Keratinocyte (primary cell): ENCODE results near the gene MAEA. TPM values are rescaled to one million over a fixed set of nuclear protein-coding genes. Genes with fewer than 3 reads are reported as not detected.

Experiments used
- DNase-seq: peaks from one replicate; pipeline ENCODE4 v3.0.0-alpha.2; 2011; ENCODE audit warnings: low read depth, missing footprints, low spot score
- FAIRE-seq: peaks from 2 replicates; lab custom pipeline; 2011; peaks lifted over from hg19 to GRCh38; lab: Jason Lieb, UNC
- H2AFZ ChIP-seq: 2 replicates; pipeline ENCODE4 v1.6.0; 2012; ENCODE audit warnings: low read length, control low read depth, inconsistent platforms; ENCODE audit not compliant: control insufficient read depth
- H3K27ac ChIP-seq: 2 replicates; pipeline ENCODE4 v1.5.1; 2011; ENCODE audit warnings: low read length; ENCODE audit not compliant: control insufficient read depth, insufficient read depth
- H3K27me3 ChIP-seq: 3 replicates; pipeline ENCODE4 v1.6.0; 2011; ENCODE audit warnings: low read length; ENCODE audit not compliant: control insufficient read depth, insufficient read depth; ENCODE audit errors: extremely low read depth
- H3K36me3 ChIP-seq, 2 experiments: 2 replicates in 1 of 2; 3 replicates in 1 of 2; pipeline ENCODE4 v1.5.1; 2011; ENCODE audit warnings: low read length in 2 of 2, mild to moderate bottlenecking in 1 of 2; ENCODE audit not compliant: control insufficient read depth in 2 of 2, insufficient read depth in 2 of 2; ENCODE audit errors: extremely low read depth in 1 of 2
- H3K4me1 ChIP-seq: 3 replicates; pipeline ENCODE4 v1.5.1; 2011; ENCODE audit warnings: low read length; ENCODE audit not compliant: control insufficient read depth, insufficient read depth; ENCODE audit errors: extremely low read depth
- H3K4me2 ChIP-seq: 3 replicates; pipeline ENCODE4 v1.6.0; 2011; ENCODE audit warnings: low read depth, low read length; ENCODE audit not compliant: control insufficient read depth, insufficient read depth; ENCODE audit errors: extremely low read depth
- H3K4me3 ChIP-seq, 3 experiments: fragments of 200-600 bp in 1 of 3; sonication (generic) in 1 of 3; 2 replicates in 2 of 3; 3 replicates in 1 of 3; pipeline ENCODE4 v1.5.1; 2011 to 2016; ENCODE audit warnings: low read length in 3 of 3, mild to moderate bottlenecking in 3 of 3, control low read depth in 2 of 3, inconsistent platforms in 1 of 3, low read depth in 1 of 3, mixed read lengths in 1 of 3, mixed run types in 1 of 3, moderate library complexity in 1 of 3; ENCODE audit not compliant: control insufficient read depth in 2 of 3, insufficient read depth in 2 of 3; ENCODE audit errors: extremely low read depth in 1 of 3
- H3K79me2 ChIP-seq: 2 replicates; pipeline ENCODE4 v1.6.0; 2012; ENCODE audit warnings: low read length; ENCODE audit not compliant: control insufficient read depth, insufficient read depth
- H3K9ac ChIP-seq: 3 replicates; pipeline ENCODE4 v1.6.0; 2011; ENCODE audit warnings: low read length; ENCODE audit not compliant: control insufficient read depth, insufficient read depth; ENCODE audit errors: extremely low read depth
- H3K9me1 ChIP-seq: 3 replicates; pipeline ENCODE4 v1.6.0; 2011; ENCODE audit warnings: low read length; ENCODE audit not compliant: control insufficient read depth, insufficient read depth; ENCODE audit errors: extremely low read depth
- H3K9me3 ChIP-seq: 2 replicates; pipeline ENCODE4 v1.5.1; 2012; ENCODE audit warnings: low read depth, low read length; ENCODE audit not compliant: control insufficient read depth
- H4K20me1 ChIP-seq: 3 replicates; pipeline ENCODE4 v1.6.0; 2011; ENCODE audit warnings: low read length; ENCODE audit not compliant: control insufficient read depth, insufficient read depth; ENCODE audit errors: extremely low read depth
- CTCF ChIP-seq, 3 experiments: IDR thresholded peaks in 1 of 3; conservative IDR thresholded peaks in 1 of 3; optimal IDR thresholded peaks in 1 of 3; 2 replicates in 2 of 3; 3 replicates in 1 of 3; pipeline versions ENCODE3 to v1.5.1; 2011; ENCODE audit warnings: low read length in 3 of 3, mild to moderate bottlenecking in 3 of 3, moderate library complexity in 2 of 3, control low read depth in 1 of 3, inconsistent platforms in 1 of 3; ENCODE audit not compliant: insufficient read depth in 2 of 3; ENCODE audit errors: extremely low read depth in 1 of 3
- EZH2 ChIP-seq: IDR thresholded peaks from one replicate; pipeline ENCODE4 v1.6.1; 2012; ENCODE audit warnings: inconsistent platforms, mild to moderate bottlenecking, low read length, moderate library complexity
- dilution Hi-C: fragments of 300-500 bp; cut with MboI; formaldehyde crosslinking; loops from one replicate; pipeline ENCODE4 v1.7.0; 2020; ENCODE audit warnings: low sequenced_read_pairs; ENCODE audit not compliant: extremely low pct_ligation_motif_present
- polyA plus RNA-seq, 5 experiments: library from polyadenylated mRNA; depleted of rRNA in 3 of 5; stranded (reverse) in 3 of 5; stranded (forward) in 1 of 5; unstranded in 1 of 5; fragments of >200 nt; gene quantifications; 1 replicate in 1 of 5; 2 replicates in 3 of 5; 3 replicates in 1 of 5; pipeline versions ENCODE4 v1.2.1 to v1.2.3, GENCODE V29; 2011 to 2012; ENCODE audit warnings: missing spikeins in 2 of 5, low read depth in 1 of 5, low replicate concordance in 1 of 5

Gene MAEA
- polyA plus RNA-seq, 1 donor (not counting 4 experiments of a cell fraction or from before 2014, with no cell fraction given): 89.7 TPM

DNA sequence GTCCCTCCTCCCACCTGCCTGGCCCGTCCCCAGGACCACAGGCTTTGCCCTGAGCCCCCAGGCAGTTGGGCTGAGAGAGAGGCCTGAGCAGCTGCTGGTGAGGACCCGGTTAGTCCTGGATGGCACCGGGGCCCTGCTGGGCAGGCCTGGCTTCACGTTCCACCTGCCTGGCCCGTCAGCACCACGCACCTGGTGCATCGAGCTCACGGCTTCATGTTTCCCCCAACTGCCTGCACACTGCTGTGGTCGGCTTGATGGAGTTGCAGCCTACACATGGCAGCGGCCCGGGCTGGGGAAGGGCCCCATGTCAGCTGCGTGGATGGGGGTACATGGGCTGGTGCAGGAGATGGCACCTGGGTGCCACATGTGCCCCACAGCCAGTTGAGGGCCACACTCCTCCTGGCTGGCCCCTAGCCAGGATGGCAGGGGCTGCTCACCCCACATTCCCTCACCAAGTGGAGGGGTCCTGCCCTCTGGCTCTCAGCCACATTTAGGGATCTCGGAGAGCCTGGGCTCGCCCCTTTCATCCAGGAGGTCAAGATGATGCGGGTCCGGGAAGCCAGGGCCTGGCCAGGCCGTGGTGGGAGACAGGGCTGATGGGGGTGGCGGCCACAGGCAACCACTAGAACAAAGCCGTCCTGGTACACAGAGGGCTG is 88.0 kb downstream of the MAEA start:
- Histone ChIP-seq H3K4me2 (no peak overlapping the region), H3K27ac (no peak overlapping the region), H4K20me1 (peaks cover 2% of the 10 kb centered on the region), H3K9me3 (no peaks in the 10 kb centered on the region), H3K36me3 (peaks cover 4 to 18% of the 10 kb centered on the region in 2 experiments), H3K9me1 (no peaks in the 10 kb centered on the region), H3K9ac (no peak overlapping the region), H3K79me2 (no peaks in the 10 kb centered on the region), H2AFZ (no peak overlapping the region), H3K4me1 (no peaks in the 10 kb centered on the region), H3K4me3 (no peak overlapping the region), H3K27me3 (no peaks in the 10 kb centered on the region)
- no peak for FAIRE-seq
- no peak for DNase-seq
- TF ChIP-seq CTCF (optimal IDR thresholded peaks at IDR 0.05 in 1 of 3, IDR thresholded peaks at IDR 0.05 in 1 of 3, conservative IDR thresholded peaks at IDR 0.05 in 1 of 3; ENCODE audit: extremely low read depth in 1 of 3, insufficient read depth in 2 of 3, low read length in 3 of 3) (no peak), EZH2 (no peak)
- dilution Hi-C loops: no loop called here

GRCh38 chr4:1378559-1379231 is 89.0 kb downstream of the MAEA start:
- no peaks in the 10 kb centered on the region for H3K27me3 ChIP-seq
- FAIRE-seq (no peak), DNase-seq (no peak)
- peaks cover 4 to 16% of the 10 kb centered on the region in 2 experiments for H3K36me3 ChIP-seq
- no peaks in the 10 kb centered on the region for H3K4me1 ChIP-seq
- dilution Hi-C loops: no loop called here
- no peak overlapping the region for H3K27ac ChIP-seq
- H4K20me1 ChIP-seq: peaks cover 2% of the 10 kb centered on the region
- H3K79me2 ChIP-seq: no peaks in the 10 kb centered on the region
- TF ChIP-seq CTCF (optimal IDR thresholded peaks at IDR 0.05 in 1 of 3, IDR thresholded peaks at IDR 0.05 in 1 of 3, conservative IDR thresholded peaks at IDR 0.05 in 1 of 3; ENCODE audit: extremely low read depth in 1 of 3, insufficient read depth in 2 of 3, low read length in 3 of 3) (no peak), EZH2 (no peak)
- H3K9ac ChIP-seq: no peak overlapping the region
- no peaks in the 10 kb centered on the region for H3K9me3 ChIP-seq
- no peak overlapping the region for H3K4me3 ChIP-seq
- no peak overlapping the region for H3K4me2 ChIP-seq
- no peak overlapping the region for H2AFZ ChIP-seq
- no peaks in the 10 kb centered on the region for H3K9me1 ChIP-seq
